H1 (cell line): ENCODE results near the gene SYN1. TPM values are rescaled to one million over a fixed set of nuclear protein-coding genes. Genes with fewer than 3 reads are reported as not detected.

Source experiments
- ASH2L ChIP-seq: fragments of 200-600, 300-600 bp; sonication (generic); IDR thresholded peaks from one replicate; pipeline ENCODE4 v1.7.1; 2017; ENCODE audit warnings: low read length
- CTBP2 ChIP-seq: IDR thresholded peaks from 2 replicates; pipeline ENCODE4 v1.7.0; 2011; ENCODE audit warnings: borderline replicate concordance, mild to moderate bottlenecking, moderate library complexity, mixed read lengths, low read length; ENCODE audit not compliant: insufficient read depth, insufficient read length
- EZH2 ChIP-seq: fragments of 200-600 bp; sonication (generic); IDR thresholded peaks from 2 replicates; pipeline ENCODE4 v1.7.1; 2012; ENCODE audit warnings: low read depth, mild to moderate bottlenecking, moderate library complexity, low read length, inconsistent platforms; ENCODE audit not compliant: severe bottlenecking
- SP1 ChIP-seq: IDR thresholded peaks from 2 replicates; pipeline ENCODE4 v1.6.1; 2011; ENCODE audit warnings: low read depth, low read length
- TAF7 ChIP-seq: optimal IDR thresholded peaks from 2 replicates; pipeline ENCODE3; 2011; ENCODE audit warnings: low read depth, mild to moderate bottlenecking, inconsistent platforms, low read length, moderate library complexity, borderline replicate concordance
- USF2 ChIP-seq: IDR thresholded peaks from 2 replicates; pipeline ENCODE4 v1.6.1; 2011; ENCODE audit warnings: low read length, improper control_type of control experiment
- YY1 ChIP-seq: IDR thresholded peaks from 2 replicates; pipeline ENCODE4 v1.6.1; 2011; ENCODE audit warnings: low read depth, mild to moderate bottlenecking, low read length
- polyA plus RNA-seq, 7 experiments: library from polyadenylated mRNA; depleted of rRNA in 3 of 7; stranded (reverse) in 5 of 7; unstranded in 2 of 7; fragments of >200 nt in 5 of 7; fragments of 200-250 nt in 2 of 7; gene quantifications; 1 replicate in 5 of 7; 2 replicates in 1 of 7; 4 replicates in 1 of 7; pipeline versions ENCODE4 v1.2.1 to v1.2.3, GENCODE V29; 2011 to 2013; ENCODE audit warnings: missing spikeins in 2 of 7, mixed read lengths in 2 of 7
- total RNA-seq: library from RNA; stranded (reverse); fragmentation: NEBNext Ultra II Directional; extraction: Animal tissue kit (Norgen Biotek cat#: 25700); gene quantifications from 2 replicates; pipeline ENCODE4 v1.2.1, GENCODE V29; 2021

SYN1 gene
- total and polyA plus RNA-seq, 2 of the 8 experiments (the other 6 are each of a cell fraction or from before 2014, with no cell fraction given), result 2.1 to 14.1 TPM

GRCh38 chrX:47578692-47579091 is 41.0 kb downstream of the SYN1 start (continued):
- TF ChIP-seq CTBP2 (no peak), TAF7 (no peak), YY1 (no peak), SP1 (no peak), USF2 (no peak), EZH2 (no peak), ASH2L (no peak)
